OCI-LY3 (cell line): ENCODE data around the gene LRFN2.

Experiments
- CTCF ChIP-seq: fragments of 200-600, 300-600 bp; sonication (generic); IDR thresholded peaks from 2 replicates; pipeline ENCODE4 v1.5.1; 2014; ENCODE audit warnings: antibody characterized with exemption, low read length, low read depth
- EZH2phosphoT487 ChIP-seq: fragments of 200-600 bp; shearing (Covaris generic); IDR thresholded peaks from 2 replicates; pipeline ENCODE4 v1.6.1; 2018; ENCODE audit warnings: antibody characterized with exemption, mixed run types, low read depth

- no peak for TF ChIP-seq CTCF
- TF ChIP-seq EZH2phosphoT487, result no peak
Measured at GRCh38 chr6:40343877-40344565, 243.1 kb downstream of the LRFN2 start.
